ENCODE results near the gene PTGFRN.

PTGFRN gene

GRCh38 chr1:116889380-116889779, 20.3 kb upstream of the PTGFRN start:
- Histone ChIP-seq H3K27ac (ENCODE audit: low read depth, low read length) (no peak overlapping the region), H3K4me1 (ENCODE audit: control insufficient read depth, insufficient read depth, low read length) (0 out of 2 replicates have a peak, but pooled peaks cover 7% of the 10 kb centered on the region), H3K36me3 (ENCODE audit: control insufficient read depth, insufficient read depth, low read length) (no peaks in the 10 kb centered on the region), H3K27me3 (ENCODE audit: control insufficient read depth, insufficient read depth, low read length) (no peaks in the 10 kb centered on the region), H3K4me3 (ENCODE audit: low read depth, low read length) (no peak overlapping the region), H3K9ac (ENCODE audit: low read length) (no peak overlapping the region), H3K9me3 (ENCODE audit: control insufficient read depth, insufficient read depth, low read depth, low read length) (peaks cover 4% of the 10 kb centered on the region; the same call in 1 of the 2 replicates)

GRCh38 chr1:116891396-116892079, 18.2 kb upstream of the PTGFRN start:
- H3K9ac ChIP-seq (ENCODE audit: low read length) = no peak overlapping the region

GRCh38 chr1:116895073-116895472, 14.6 kb upstream of the PTGFRN start:
- Histone ChIP-seq H3K36me3 (ENCODE audit: control insufficient read depth, insufficient read depth, low read length) (no peaks in the 10 kb centered on the region), H3K27me3 (ENCODE audit: control insufficient read depth, insufficient read depth, low read length) (no peaks in the 10 kb centered on the region), H3K9me3 (ENCODE audit: control insufficient read depth, insufficient read depth, low read depth, low read length) (peaks cover 12% of the 10 kb centered on the region; the same call in 1 of the 2 replicates), H3K9ac (ENCODE audit: low read length) (no peak overlapping the region), H3K4me1 (ENCODE audit: control insufficient read depth, insufficient read depth, low read length) (0 out of 2 replicates have a peak, but pooled peaks cover 7% of the 10 kb centered on the region), H3K27ac (ENCODE audit: low read depth, low read length) (no peak overlapping the region), H3K4me3 (ENCODE audit: low read depth, low read length) (no peak overlapping the region)

More at GRCh38 chr1:116891396-116892079, 18.2 kb upstream of the PTGFRN start:
- peaks cover 12% of the 10 kb centered on the region; the same call in 1 of the 2 replicates for H3K9me3 ChIP-seq (ENCODE audit: control insufficient read depth, insufficient read depth, low read depth, low read length)
- no peak overlapping the region for H3K4me3 ChIP-seq (ENCODE audit: low read depth, low read length)
- H3K36me3 ChIP-seq (ENCODE audit: control insufficient read depth, insufficient read depth, low read length) = no peaks in the 10 kb centered on the region
- 0 out of 2 replicates have a peak, but pooled peaks cover 7% of the 10 kb centered on the region for H3K4me1 ChIP-seq (ENCODE audit: control insufficient read depth, insufficient read depth, low read length)
- H3K27me3 ChIP-seq (ENCODE audit: control insufficient read depth, insufficient read depth, low read length) = no peaks in the 10 kb centered on the region
- H3K27ac ChIP-seq (ENCODE audit: low read depth, low read length) = no peak overlapping the region

- Histone ChIP-seq H3K9me3 (ENCODE audit: control insufficient read depth, insufficient read depth, low read depth, low read length) (peaks cover 7% of the 10 kb centered on the region; the same call in 1 of the 2 replicates), H3K4me3 (ENCODE audit: low read depth, low read length) (no peak overlapping the region), H3K9ac (ENCODE audit: low read length) (no peak overlapping the region), H3K27me3 (ENCODE audit: control insufficient read depth, insufficient read depth, low read length) (no peaks in the 10 kb centered on the region), H3K27ac (ENCODE audit: low read depth, low read length) (no peak overlapping the region), H3K36me3 (ENCODE audit: control insufficient read depth, insufficient read depth, low read length) (no peaks in the 10 kb centered on the region), H3K4me1 (ENCODE audit: control insufficient read depth, insufficient read depth, low read length) (peaks cover 3% of the 10 kb centered on the region; the same call in 1 of the 2 replicates)
Measured at GRCh38 chr1:116899529-116899928, 10.2 kb upstream of the PTGFRN start.

- Histone ChIP-seq H3K9me3 (ENCODE audit: control insufficient read depth, insufficient read depth, low read depth, low read length) (no peaks in the 10 kb centered on the region; the same call in 1 of the 2 replicates), H3K27me3 (ENCODE audit: control insufficient read depth, insufficient read depth, low read length) (no peaks in the 10 kb centered on the region), H3K4me3 (ENCODE audit: low read depth, low read length) (no peak overlapping the region), H3K27ac (ENCODE audit: low read depth, low read length) (no peak overlapping the region), H3K36me3 (ENCODE audit: control insufficient read depth, insufficient read depth, low read length) (no peaks in the 10 kb centered on the region), H3K9ac (ENCODE audit: low read length) (no peak overlapping the region), H3K4me1 (ENCODE audit: control insufficient read depth, insufficient read depth, low read length) (peaks cover 3% of the 10 kb centered on the region; the same call in 1 of the 2 replicates)
Measured at GRCh38 chr1:116900471-116901365, 9.0 kb upstream of the PTGFRN start.

GRCh38 chr1:116902027-116902426, 7.7 kb upstream of the PTGFRN start:
- no peaks in the 10 kb centered on the region for H3K27me3 ChIP-seq (ENCODE audit: control insufficient read depth, insufficient read depth, low read length)
- no peaks in the 10 kb centered on the region for H3K9me3 ChIP-seq (ENCODE audit: control insufficient read depth, insufficient read depth, low read depth, low read length)
- H3K4me1 ChIP-seq (ENCODE audit: control insufficient read depth, insufficient read depth, low read length) = peaks cover 5% of the 10 kb centered on the region; the same call in 1 of the 2 replicates
- H3K36me3 ChIP-seq (ENCODE audit: control insufficient read depth, insufficient read depth, low read length) = no peaks in the 10 kb centered on the region
- H3K27ac ChIP-seq (ENCODE audit: low read depth, low read length) = no peak overlapping the region
- H3K4me3 ChIP-seq (ENCODE audit: low read depth, low read length) = no peak overlapping the region
- no peak overlapping the region for H3K9ac ChIP-seq (ENCODE audit: low read length)

- no peak overlapping the region for H3K27ac ChIP-seq (ENCODE audit: low read depth, low read length)
- no peaks in the 10 kb centered on the region for H3K9me3 ChIP-seq (ENCODE audit: control insufficient read depth, insufficient read depth, low read depth, low read length)
- peaks cover 10% of the 10 kb centered on the region; the same call in 1 of the 2 replicates for H3K4me1 ChIP-seq (ENCODE audit: control insufficient read depth, insufficient read depth, low read length)
Measured at GRCh38 chr1:116902723-116903383, 6.9 kb upstream of the PTGFRN start.

GRCh38 chr1:116904791-116905320, 4.9 kb upstream of the PTGFRN start:
- Histone ChIP-seq H3K4me1 (ENCODE audit: control insufficient read depth, insufficient read depth, low read length) (peaks cover 16% of the 10 kb centered on the region; the same call in 1 of the 2 replicates), H3K27me3 (ENCODE audit: control insufficient read depth, insufficient read depth, low read length) (no peaks in the 10 kb centered on the region), H3K4me3 (ENCODE audit: low read depth, low read length) (no peak overlapping the region), H3K9ac (ENCODE audit: low read length) (no peak overlapping the region), H3K9me3 (ENCODE audit: control insufficient read depth, insufficient read depth, low read depth, low read length) (no peaks in the 10 kb centered on the region), H3K27ac (ENCODE audit: low read depth, low read length) (no peak overlapping the region), H3K36me3 (ENCODE audit: control insufficient read depth, insufficient read depth, low read length) (no peaks in the 10 kb centered on the region)

More at GRCh38 chr1:116902723-116903383, 6.9 kb upstream of the PTGFRN start:
- H3K36me3 ChIP-seq (ENCODE audit: control insufficient read depth, insufficient read depth, low read length) = no peaks in the 10 kb centered on the region
- no peak overlapping the region for H3K4me3 ChIP-seq (ENCODE audit: low read depth, low read length)
- no peak overlapping the region for H3K9ac ChIP-seq (ENCODE audit: low read length)
- H3K27me3 ChIP-seq (ENCODE audit: control insufficient read depth, insufficient read depth, low read length) = no peaks in the 10 kb centered on the region

GRCh38 chr1:116906812-116907211, 2.9 kb upstream of the PTGFRN start:
- Histone ChIP-seq H3K36me3 (ENCODE audit: control insufficient read depth, insufficient read depth, low read length) (no peaks in the 10 kb centered on the region), H3K27ac (ENCODE audit: low read depth, low read length) (no peak overlapping the region), H3K9me3 (ENCODE audit: control insufficient read depth, insufficient read depth, low read depth, low read length) (no peaks in the 10 kb centered on the region), H3K4me1 (ENCODE audit: control insufficient read depth, insufficient read depth, low read length) (peaks cover 25% of the 10 kb centered on the region), H3K9ac (ENCODE audit: low read length) (no peak overlapping the region), H3K27me3 (ENCODE audit: control insufficient read depth, insufficient read depth, low read length) (no peaks in the 10 kb centered on the region), H3K4me3 (ENCODE audit: low read depth, low read length) (no peak overlapping the region)

GRCh38 chr1:116907351-116907750, 2.4 kb upstream of the PTGFRN start:
- Histone ChIP-seq H3K9ac (ENCODE audit: low read length) (no peak overlapping the region), H3K27me3 (ENCODE audit: control insufficient read depth, insufficient read depth, low read length) (no peaks in the 10 kb centered on the region), H3K9me3 (ENCODE audit: control insufficient read depth, insufficient read depth, low read depth, low read length) (no peaks in the 10 kb centered on the region), H3K4me1 (ENCODE audit: control insufficient read depth, insufficient read depth, low read length) (peaks cover 30% of the 10 kb centered on the region), H3K27ac (ENCODE audit: low read depth, low read length) (no peak overlapping the region), H3K36me3 (ENCODE audit: control insufficient read depth, insufficient read depth, low read length) (no peaks in the 10 kb centered on the region), H3K4me3 (ENCODE audit: low read depth, low read length) (no peak overlapping the region)

All from HUES6 (cell line).